ENCODE measurements around the gene ZNF101.

The ZNF101 gene

DNA sequence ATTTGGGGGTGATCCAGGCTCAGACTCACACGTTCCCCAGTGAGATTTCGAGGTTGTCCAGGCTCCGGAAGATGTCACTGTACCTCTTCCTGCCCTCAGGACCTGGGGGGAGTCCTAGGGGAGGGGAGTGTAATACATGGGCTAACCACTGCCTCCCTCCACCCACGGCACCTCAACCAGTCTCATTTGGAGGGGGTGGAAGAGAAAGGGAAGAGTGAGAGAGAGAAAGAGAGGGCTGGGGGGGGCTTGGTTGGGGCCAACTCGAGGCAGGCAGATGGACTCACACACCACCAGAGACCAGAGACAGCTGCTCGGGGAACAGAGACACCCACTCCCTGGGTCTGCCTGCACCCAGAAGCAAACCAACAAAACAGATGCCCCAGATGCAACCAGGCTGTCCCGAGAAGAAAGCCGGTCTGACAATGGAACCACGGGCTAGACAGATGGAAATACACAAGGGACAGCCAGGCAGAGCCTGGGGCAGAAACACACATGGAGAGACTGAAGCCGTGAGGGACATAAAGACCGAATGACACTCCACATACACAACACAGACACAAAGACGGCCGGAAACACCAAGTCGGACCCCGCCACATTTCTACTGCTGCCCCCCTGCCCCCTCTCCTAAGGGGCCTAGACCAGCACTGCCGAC lies 26.0 kb upstream of the ZNF101 start:
- no peak for DNase-seq

- DNase-seq = peak; percentile 64
Measured at GRCh38 chr19:19643158-19644053, 25.2 kb upstream of the ZNF101 start, which contains the start of gene GMIP. Gene GMIP, minus strand, starts transcription at chr19:19643657. Its CDS starts 128 bp downstream, at chr19:19643529.

- DNase-seq = no peak
Measured at GRCh38 chr19:19644054-19644388, 24.6 kb upstream of the ZNF101 start.

- DNase-seq = no peak
Measured at GRCh38 chr19:19645233-19645870, 23.3 kb upstream of the ZNF101 start.

DNA sequence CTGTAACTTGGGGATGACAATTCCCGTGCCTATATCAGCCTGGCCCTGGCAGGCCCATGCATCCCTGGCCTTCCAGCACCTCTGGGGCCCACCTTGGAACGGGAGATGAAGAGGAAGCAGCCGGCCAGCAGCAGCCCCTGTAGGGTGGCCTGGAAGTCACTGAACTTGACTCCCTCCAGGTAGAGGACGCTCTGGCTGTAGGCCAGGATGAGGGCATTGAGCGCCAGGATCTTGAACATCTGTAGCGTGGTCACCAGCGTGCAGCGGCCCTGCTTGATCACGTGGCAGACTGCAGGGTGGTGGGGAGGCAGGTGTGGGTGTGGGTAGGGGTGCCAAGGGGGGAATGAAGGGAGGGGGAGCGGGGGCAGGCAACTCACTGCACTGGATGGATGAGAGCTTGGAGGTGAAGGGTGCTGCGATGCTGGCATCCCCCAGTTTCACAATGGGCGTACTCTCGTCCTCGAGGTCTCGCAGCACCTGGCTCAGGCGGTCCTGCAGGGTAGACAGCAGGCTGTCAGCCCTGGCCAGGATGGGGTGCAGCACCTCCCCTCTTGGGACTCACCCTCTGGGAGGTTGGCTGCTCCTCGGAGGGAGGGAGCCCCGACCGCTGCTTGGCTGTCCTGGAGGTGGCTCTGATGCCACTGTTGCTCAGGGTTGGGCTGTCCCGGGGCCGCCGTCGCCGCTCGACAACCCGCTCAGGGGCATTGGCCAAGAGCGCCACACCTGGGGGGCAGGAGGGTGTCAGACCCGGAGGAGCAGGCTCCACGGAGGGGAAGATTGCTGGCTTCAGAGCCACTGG lies 21.4 kb upstream of the ZNF101 start:
- DNase-seq = no peak

DNA sequence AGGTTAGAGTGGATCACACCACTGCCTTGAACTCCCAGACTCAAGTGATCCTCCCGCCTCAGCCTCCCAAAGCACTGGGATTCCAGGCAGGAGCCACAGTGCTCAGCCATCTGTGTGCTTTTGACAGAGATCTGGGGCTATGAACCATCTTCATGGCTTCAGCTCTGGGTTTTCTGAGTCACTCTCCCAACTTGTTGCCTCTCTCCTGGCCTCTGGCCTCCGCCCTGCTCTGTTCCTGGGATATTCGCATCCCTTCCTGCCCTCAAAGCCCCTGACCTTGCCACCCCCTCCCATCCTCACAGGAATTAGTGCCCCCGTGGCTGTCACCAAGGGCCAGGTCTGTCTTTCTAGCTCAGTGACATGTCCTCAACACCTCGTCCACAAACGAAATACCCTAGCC lies 19.5 kb upstream of the ZNF101 start:
- DNase-seq = no peak

GRCh38 chr19:19649580-19649995 lies 19.1 kb upstream of the ZNF101 start:
- no peak for DNase-seq

GRCh38 chr19:19650331-19650730 lies 18.3 kb upstream of the ZNF101 start:
- DNase-seq = no peak

- DNase-seq = no peak
Measured at GRCh38 chr19:19651076-19651475, 17.6 kb upstream of the ZNF101 start.

DNA sequence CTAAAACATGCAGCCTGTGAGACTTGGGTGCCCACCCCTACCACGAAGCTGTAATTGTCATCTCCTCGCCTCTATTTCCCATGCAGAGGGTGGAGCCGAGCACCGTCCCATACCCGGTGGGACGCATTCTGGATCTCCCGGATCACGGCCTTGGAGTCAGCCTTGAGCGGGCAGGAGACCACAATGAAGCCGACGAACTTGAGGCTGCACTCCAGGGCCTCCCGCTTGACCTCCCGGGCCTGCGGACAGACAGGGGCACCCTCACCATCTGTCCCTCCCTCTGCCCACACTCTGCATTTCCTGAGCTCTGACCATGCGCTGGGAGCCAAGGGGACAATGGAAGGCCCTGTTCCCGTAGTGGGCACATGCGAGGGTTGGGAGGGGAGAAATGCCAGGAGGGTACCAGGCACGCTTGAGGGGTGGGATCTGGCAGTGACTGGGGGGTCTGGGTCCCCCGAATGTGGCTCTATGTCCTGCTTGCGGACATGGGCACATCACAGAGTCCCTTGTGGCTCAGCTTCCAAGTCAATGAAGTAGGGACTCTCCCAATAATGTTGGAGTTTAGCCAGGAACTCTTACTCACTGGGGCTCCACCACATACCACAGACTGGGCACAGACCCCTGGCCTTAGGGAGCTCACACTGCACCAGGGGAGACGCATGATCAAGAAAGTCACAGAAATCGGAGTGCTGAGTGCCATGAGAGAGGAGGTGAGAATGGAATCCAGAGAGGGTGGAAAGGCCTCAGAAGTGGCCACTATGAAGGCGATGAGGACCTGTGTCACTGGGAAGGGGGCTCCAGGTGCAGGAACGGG lies 15.9 kb upstream of the ZNF101 start:
- no peak for DNase-seq

DNA sequence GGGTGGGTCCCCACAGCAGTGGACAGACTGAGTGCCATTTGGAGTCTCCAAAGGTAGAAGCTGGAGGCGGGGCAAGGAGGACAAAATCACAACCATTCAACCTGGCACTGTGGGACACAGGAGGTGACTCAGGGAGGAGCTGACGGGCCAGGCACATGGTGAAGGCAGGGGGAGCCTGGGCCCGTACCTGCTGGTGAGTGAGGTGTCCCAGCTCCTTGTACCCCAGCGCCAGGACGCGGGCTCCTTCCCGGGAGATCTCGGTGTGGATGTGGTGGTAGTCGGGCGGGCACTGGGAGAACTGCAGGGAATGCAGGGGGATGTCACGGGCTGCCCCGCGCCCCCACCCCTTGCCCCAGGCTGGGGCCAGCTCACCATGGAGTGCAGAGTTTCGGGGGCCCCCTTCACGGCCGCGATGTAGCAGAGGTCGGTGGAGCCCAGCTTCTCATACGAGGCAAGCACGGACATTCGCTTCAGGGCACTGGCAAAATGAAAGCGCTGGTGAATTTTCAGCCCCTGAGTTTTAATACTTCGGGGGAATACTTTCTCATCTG lies 15.0 kb upstream of the ZNF101 start:
- DNase-seq = no peak

DNA sequence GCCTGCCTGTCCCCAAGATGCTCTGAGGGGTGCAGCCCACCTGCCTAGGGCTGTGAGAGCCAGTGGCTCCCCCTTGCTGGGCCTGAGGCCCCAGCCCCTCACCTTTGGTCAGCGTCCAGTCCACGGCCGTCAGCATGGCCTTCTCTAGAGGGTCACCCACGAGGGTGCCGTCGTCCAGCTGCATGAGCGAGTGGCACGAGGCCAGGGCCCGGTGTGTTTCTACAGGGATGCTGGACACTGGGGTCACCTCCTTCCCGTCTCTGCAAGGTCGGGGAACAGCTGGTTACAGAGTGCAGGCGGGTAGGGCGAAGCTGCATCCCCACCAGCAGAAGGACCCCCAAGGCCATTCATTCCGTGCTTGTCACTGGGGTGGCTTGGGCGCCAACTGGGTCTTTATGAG lies 14.2 kb upstream of the ZNF101 start:
- DNase-seq = no peak

DNA sequence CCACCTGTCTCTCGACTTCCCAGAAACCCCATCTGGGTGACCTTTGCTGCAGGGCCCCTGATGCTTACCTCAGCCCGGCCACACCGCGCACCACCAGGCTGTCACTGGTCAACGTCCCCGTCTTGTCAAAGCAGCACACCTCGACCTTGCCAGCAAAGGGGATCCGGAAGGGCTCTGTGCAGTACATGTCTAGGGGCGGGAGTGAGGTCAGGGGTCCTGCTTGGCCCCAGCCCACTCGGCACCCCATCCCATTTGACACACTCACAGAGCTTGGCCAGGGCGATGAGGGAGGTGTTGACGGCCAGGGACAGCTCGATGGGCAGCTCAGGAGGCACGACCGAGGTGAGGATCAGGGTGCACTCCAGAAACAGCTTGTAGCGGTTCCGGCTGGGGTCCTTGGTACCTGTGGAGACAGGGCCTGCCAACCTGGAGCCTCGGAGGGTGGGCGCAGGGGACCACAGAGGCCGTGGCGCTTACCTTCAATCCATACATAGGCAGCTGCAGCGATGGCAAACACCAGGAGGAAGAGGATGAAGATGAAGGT lies 13.5 kb upstream of the ZNF101 start:
- no peak for DNase-seq

DNA sequence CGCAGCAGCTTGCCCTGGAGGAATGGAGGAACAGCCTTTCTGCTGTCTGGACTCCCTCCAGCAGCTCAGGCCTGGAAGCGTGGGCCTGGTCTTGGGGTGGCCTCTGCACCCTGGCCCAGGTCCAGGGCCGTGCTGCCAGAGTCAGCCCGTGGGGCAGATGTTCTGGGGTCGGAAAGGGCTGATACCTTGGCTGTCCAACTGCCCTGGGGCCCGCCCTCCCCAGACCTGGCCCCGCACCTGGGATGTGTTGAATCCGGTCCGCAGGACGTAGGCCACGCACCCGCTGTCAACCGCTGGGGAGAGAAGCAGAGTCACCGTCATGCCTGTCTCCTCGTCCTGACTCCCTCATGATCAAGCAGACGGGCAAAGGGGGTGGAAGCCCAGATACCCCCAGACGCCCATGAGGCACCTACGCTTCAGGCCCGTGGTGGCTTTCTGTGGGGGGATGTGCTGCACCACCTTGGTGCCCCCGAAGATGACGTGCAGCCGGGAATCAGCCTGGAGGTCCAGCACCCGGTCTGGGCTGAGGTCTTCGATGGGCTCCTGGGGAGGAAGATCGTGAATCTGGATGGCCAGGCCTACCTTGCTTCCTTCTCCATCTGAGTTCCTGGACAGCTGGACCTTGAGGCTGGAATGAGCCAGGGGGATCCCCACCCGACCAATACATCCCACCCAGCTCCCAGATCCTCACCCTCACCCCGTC lies 12.8 kb upstream of the ZNF101 start:
- DNase-seq = no peak

DNA sequence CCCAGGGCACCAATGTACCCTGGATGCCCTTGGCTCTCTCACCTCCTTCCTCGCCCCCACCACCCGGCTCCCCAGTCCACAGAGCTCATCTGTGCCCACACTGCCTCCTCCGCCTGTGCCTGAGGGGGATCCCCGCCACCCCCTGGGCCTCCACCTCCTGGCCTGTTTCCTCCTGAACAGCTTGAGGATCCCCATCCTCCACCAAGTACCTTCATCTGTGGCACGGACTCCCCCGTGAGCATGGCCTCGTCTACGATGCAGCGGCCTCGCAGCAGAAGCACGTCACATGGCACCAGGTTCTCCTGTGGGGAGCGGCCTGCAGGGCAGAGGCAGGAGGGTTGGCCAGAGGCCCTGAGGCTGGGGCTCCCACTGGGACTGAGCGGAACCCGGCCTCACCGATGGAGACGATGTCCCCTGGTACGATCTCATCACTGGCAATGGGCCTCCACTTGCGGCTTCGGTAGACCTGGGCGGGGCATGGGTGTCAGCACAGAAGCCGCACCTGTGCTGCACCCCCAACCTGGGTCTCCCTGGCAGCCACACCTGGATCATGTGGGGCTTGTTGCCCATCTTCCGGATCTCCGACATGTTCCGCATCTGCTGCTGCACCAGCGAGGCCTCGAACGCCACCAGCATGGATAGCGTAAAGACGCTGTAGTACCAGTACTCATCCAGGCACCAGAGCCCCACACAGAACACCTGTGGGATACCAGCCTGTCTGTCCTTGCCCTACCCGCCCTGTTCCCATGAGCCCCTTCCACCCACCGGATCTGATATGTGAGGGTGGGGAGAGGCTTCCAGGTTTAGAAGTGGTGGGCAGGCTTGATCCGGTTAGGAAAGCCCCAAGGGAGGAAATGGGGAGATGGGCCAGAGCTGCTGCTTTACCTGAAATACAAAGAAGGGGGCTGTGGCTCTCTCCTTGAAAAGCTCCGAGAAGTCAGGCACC lies 11.9 kb upstream of the ZNF101 start:
- no peak for DNase-seq

DNA sequence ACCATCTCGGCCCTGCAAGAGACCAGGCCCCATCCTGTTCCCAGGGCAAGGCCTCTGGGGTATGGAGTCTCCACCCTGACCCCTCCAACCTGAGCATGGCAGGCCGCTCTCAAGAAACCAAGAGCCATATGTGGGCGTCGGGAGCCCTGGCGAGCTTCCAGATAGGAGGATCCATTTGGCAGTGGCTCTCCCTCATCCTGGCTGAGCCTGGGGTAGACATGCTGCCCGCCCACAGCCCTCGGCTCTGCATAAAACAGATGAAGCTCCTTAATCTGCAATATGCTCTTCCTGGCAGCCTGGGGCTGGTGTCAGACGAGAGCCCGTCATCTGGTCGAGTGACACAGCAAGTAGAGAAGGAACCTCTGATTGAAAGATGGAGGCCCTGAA lies 11.2 kb upstream of the ZNF101 start:
- DNase-seq = no peak

DNA sequence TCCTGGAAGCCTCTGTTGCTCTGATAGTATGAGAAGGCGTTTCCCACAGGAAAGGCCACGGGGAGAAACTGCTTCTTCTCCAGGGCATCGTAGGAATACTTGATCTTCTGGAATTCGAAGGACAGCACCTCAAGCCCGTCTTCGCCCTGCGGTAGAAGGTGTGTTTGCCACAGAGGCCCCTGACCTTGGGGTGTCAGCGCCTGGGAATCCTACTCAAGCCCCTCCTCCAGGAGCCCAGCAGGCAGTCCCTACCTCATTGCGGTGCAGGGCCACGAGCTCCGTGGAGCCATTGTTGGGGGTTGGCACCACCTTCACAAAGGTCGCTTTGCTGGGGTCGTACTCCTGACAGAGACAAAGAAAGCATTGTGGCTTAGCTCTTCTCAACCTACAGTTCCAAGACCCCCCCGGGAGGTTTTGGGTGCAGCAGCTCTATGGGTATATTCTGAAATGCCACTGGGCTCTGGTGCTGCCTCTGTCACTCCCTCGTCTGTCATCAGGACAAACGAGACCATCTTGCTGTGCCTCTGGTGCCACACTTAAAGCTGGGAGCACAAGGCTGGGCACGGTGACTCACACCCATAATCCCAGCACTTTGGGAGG lies 8.9 kb upstream of the ZNF101 start:
- no peak for DNase-seq

DNA sequence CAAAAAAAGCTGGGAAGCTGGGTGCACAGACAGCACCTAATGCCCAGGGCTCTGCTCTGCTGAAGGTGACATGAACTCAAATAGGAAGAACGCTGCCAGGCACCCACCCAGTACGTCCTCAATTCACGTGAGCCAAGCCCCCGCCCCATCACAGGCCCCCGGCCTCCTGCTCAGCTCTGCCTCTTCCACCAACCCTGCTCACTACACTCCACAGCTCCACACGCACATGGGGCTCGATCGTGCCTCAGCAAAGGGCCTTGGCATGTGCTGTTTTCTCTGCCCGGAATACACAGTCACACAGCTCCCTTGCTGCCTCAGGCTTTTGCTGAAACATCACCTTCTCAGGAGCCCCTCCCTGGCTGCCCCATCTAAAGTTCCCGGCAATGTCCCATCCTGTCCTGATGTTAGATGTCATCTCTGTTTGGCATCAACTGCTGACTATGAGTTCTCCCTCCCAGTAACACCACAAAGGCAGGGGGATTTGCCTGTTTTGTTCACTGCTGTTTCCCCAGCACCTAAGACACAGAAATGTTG lies 7.4 kb upstream of the ZNF101 start:
- no peak for DNase-seq

DNA sequence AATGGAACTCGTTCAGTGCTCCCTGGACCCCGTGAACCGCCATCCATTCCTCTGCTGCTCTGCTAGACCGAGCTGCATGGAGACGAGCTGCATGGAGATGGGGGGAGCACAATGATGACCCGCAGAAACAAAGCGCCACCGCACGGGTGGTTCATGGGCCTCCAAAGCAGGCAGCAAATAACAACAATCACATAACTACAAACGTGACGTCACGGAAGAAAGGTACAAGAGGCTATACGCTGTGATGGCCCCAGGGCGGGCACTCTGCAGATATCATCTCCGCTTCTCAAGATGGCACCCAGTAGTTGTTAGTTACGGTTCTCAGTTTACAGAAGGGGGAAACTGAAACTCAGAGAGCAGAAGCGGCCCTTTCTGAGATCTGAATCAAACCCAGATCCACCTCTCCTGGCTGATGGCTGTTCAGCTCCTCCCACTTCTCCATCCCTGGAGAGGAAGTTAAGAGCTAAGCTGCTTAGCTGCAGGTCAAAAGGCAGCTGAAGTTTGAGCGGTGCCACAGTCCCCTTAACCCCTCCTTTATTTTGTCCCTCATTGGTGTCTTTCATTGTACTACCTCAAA lies 6.9 kb upstream of the ZNF101 start:
- no peak for DNase-seq
